Measurements from ENCODE around the gene SRRD. TPM values are rescaled to one million over a fixed set of nuclear protein-coding genes. Genes with fewer than 3 reads are reported as not detected.

Gene SRRD
- total and polyA plus RNA-seq, 2 of the 8 experiments (the other 6 are each of a cell fraction or from before 2014, with no cell fraction given): 17.1 to 25.3 TPM

DNA sequence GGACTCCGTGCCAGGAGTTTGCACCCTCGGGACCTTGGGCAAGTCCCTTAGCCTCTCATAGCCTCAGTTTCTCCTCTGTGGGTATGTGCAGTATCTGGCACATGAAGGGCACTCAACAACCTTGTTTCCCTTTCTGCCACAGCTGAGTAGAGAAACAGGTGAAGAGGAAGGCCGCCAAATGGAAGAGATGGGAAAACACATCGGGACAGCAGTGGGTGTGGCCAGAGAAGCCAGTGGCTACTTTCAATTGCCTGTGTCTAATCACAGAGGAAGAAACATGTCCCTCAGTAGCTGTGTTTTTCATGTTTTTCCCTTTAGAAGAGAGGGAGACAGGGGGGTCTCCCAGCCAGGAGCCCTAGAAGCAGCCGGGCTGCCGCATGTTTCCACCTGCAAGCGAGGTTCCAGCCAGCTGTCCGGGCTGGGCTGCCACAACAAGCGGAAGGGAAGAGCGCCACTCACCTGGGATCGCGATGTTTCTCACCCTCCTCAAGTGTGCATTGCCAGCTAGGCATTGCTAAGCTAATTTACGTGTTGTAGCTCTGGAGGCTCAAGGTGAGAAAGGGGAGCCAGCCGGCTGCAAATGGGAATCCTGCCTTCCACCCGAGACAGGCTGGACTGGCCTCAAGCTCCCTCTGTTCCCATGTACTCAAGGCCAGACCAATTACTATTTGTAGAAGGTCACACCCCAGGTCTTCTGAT is 38.0 kb upstream of the SRRD start:
- H3K9ac ChIP-seq (replicated peaks in 1 of 4; ENCODE audit: extremely low read depth in 1 of 4, low read depth in 3 of 4, low read length in 3 of 4): no peak overlapping the region
- no peak overlapping the region for H2BK120ac ChIP-seq (replicated peaks; ENCODE audit: low read depth, low read length)
- H3K23me2 ChIP-seq (ENCODE audit: low read depth, low read length): no peaks in the 10 kb centered on the region
- ChIA-PET CTCF (ENCODE audit: partially characterized antibody) (interaction anchor here (0.6 to 4.1 kb wide), 15 partner anchors 7 to 85 kb away, joined by 3 to 21 read pairs (median 5); no protein-coding TSS in a partner anchor), POLR2A (ENCODE audit: partially characterized antibody) (interaction anchor here (0.8 to 2.5 kb wide), 6 partner anchors 8 to 81 kb away, joined by 3 to 7 read pairs (median 4); partner anchors contain the start of genes HPS4 and SRRD)
- peaks cover 0 to 3% of the 10 kb centered on the region in 2 experiments for H4K20me1 ChIP-seq (replicated peaks in 1 of 2; ENCODE audit: control insufficient read depth in 1 of 2, insufficient read depth in 2 of 2, low read length in 2 of 2)
- H3K4ac ChIP-seq (replicated peaks; ENCODE audit: insufficient read length, low read depth, low read length): no peak overlapping the region
- H3K18ac ChIP-seq (ENCODE audit: extremely low read depth, low read length): no peak overlapping the region
- no peak overlapping the region for H3K4me3 ChIP-seq (ENCODE audit: extremely low read depth in 1 of 4, insufficient read depth in 2 of 4, low read depth in 3 of 4, low read length in 4 of 4)
- no peaks in the 10 kb centered on the region for H3K27me3 ChIP-seq (replicated peaks in 1 of 4; ENCODE audit: control insufficient read depth in 3 of 4, extremely low read depth in 1 of 4, insufficient read depth in 3 of 4, low read length in 3 of 4)
- no peak overlapping the region for H4K5ac ChIP-seq (ENCODE audit: insufficient read length, low read depth, low read length)
- peaks cover 0 to 3% (median 0%) of the 10 kb centered on the region in 4 experiments; a peak in 2 of 8 replicates for H3K36me3 ChIP-seq (ENCODE audit: control insufficient read depth in 2 of 4, insufficient read depth in 4 of 4, low read length in 3 of 4)
- 85% methylated on average over 15 of the region's 15 CpGs; no CpG with 5 or more reads in 1 of the 2 experiments for WGBS, 2 experiments (ENCODE audit: extremely low coverage in 1 of 2, insufficient coverage in 1 of 2, insufficient read length in 1 of 2, insufficient replicate concordance in 2 of 2, low coverage in 1 of 2, low lambda C conversion rate in 2 of 2, missing lambda C conversion rate in 1 of 2)
- H3K23ac ChIP-seq (ENCODE audit: insufficient read length): no peak overlapping the region
- no peak for DNase-seq (ENCODE audit: low read depth in 1 of 2, low spot score in 2 of 2)
- H2BK5ac ChIP-seq (ENCODE audit: low read depth, low read length): no peak overlapping the region
- H4K91ac ChIP-seq (replicated peaks; ENCODE audit: insufficient read length, low read length): no peak overlapping the region
- H2AK5ac ChIP-seq (ENCODE audit: low read depth, low read length): no peak overlapping the region
- peaks cover 2% of the 10 kb centered on the region; the same call in 1 of the 2 replicates for H3K79me1 ChIP-seq (ENCODE audit: low read depth, low read length)
- H4K8ac ChIP-seq (ENCODE audit: extremely low read depth, insufficient read depth, low read length): no peak overlapping the region
- no peak overlapping the region for H2AFZ ChIP-seq (ENCODE audit: low read length)
- H2BK12ac ChIP-seq (ENCODE audit: low read depth, low read length): no peak overlapping the region
- no peaks in the 10 kb centered on the region for H3K79me2 ChIP-seq (ENCODE audit: control insufficient read depth in 1 of 2, insufficient read depth in 2 of 2, low read length in 2 of 2)
- FAIRE-seq: peak; percentile 42
- no peak overlapping the region for H2BK15ac ChIP-seq (ENCODE audit: low read length)
- no peak overlapping the region for H3K27ac ChIP-seq (ENCODE audit: low read depth, low read length)
- H3K4me1 ChIP-seq (replicated peaks in 1 of 4; ENCODE audit: control insufficient read depth in 3 of 4, insufficient read depth in 4 of 4, low read length in 3 of 4): no peaks in the 10 kb centered on the region
- no peak overlapping the region for H3K56ac ChIP-seq (replicated peaks; ENCODE audit: insufficient read length, low read depth, low read length)
- H3K9me3 ChIP-seq (ENCODE audit: insufficient read depth in 2 of 2, low read depth in 1 of 2, low read length in 1 of 2): no peaks in the 10 kb centered on the region
- no peak overlapping the region for H3K14ac ChIP-seq (ENCODE audit: insufficient read length)
- H2BK20ac ChIP-seq (ENCODE audit: low read length): no peak overlapping the region
- TF ChIP-seq KDM5A (IDR thresholded peaks at IDR 0.05; ENCODE audit: low read length): no peak
- no peak for TF ChIP-seq CTCF (IDR thresholded peaks at IDR 0.05; ENCODE audit: control extremely low read depth in 1 of 3, insufficient read depth in 1 of 3, low read depth in 1 of 3, low read length in 3 of 3)
- no peak for TF ChIP-seq NANOG (IDR thresholded peaks at IDR 0.05; ENCODE audit: insufficient read depth, low read depth, low read length, poor library complexity, severe bottlenecking)
- H3K4me2 ChIP-seq (ENCODE audit: insufficient read depth in 1 of 2, low read depth in 2 of 2, low read length in 2 of 2): no peak overlapping the region
